ENCODE results near the gene RNF150.

DNA sequence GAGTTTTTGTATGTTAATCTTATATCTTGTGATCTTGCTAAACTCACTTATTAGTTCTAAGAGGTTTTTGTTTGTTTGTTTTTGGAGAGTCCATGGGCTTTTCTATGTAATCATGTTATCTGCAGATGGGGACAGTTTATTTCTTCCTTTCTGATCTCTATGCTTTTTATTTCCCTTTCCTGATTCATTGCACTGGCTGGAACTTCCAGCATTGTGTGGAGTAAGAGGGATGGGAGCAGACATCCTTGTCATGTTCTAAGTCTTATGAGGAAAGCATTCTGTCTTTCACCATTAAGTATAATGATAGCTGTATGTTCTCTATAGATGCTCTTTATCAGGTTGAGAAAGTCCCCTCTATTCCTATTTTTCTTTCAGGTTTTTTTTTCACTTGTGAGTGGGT is 286.5 kb downstream of the RNF150 start:
- TF ChIP-seq, protein P1, sequence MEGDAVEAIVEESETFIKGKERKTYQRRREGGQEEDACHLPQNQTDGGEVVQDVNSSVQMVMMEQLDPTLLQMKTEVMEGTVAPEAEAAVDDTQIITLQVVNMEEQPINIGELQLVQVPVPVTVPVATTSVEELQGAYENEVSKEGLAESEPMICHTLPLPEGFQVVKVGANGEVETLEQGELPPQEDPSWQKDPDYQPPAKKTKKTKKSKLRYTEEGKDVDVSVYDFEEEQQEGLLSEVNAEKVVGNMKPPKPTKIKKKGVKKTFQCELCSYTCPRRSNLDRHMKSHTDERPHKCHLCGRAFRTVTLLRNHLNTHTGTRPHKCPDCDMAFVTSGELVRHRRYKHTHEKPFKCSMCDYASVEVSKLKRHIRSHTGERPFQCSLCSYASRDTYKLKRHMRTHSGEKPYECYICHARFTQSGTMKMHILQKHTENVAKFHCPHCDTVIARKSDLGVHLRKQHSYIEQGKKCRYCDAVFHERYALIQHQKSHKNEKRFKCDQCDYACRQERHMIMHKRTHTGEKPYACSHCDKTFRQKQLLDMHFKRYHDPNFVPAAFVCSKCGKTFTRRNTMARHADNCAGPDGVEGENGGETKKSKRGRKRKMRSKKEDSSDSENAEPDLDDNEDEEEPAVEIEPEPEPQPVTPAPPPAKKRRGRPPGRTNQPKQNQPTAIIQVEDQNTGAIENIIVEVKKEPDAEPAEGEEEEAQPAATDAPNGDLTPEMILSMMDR (conservative IDR thresholded peaks at IDR 0.05) = no peak
- TF ChIP-seq EZH2 (IDR thresholded peaks at IDR 0.05; ENCODE audit: low read depth) = no peak

Data from PC-9 (cell line).